GM12878 (cell line): Measurements from ENCODE around the gene CCL19. TPM values are rescaled to one million over a fixed set of nuclear protein-coding genes. Genes with fewer than 3 reads are reported as not detected.

Source experiments
- ATAC-seq: fragments of 200-7000 bp; cut with Tn5 transposase; 3 replicates; pipeline ENCODE4 v1.9.1; 2020; ENCODE audit warnings: mild to moderate bottlenecking, moderate library complexity
- BruUV-seq: library from RNA; stranded (reverse); fragments of 400-500 nt; replicated peaks from 2 replicates; lab custom pipeline; 2021; lab: Mats Ljungman, UMichigan
- CTCF ChIA-PET: fragments of 300-600 bp; sonication (Branson Sonifier 250); formaldehyde crosslinking; extraction: SDS; loops from one replicate; lab custom pipeline; 2021; ENCODE audit warnings: inconsistent platforms; lab: Yijun Ruan, JAX
- POLR2A ChIA-PET: fragments of 350-600 bp; formaldehyde crosslinking; extraction: SDS; loops from one replicate; lab custom pipeline; 2021; ENCODE audit warnings: inconsistent platforms; lab: Charles Lee
- RAD21 ChIA-PET: fragments of 300-600 bp; sonication (Branson Sonifier 250); formaldehyde crosslinking; loops from one replicate; lab custom pipeline; 2023; ENCODE audit warnings: antibody characterized with exemption; ENCODE audit not compliant: unreplicated experiment; lab: Charles Lee
- SMC1A ChIA-PET: fragments of 300-600 bp; sonication (Branson Sonifier 250); formaldehyde crosslinking; loops from one replicate; lab custom pipeline; 2023; ENCODE audit not compliant: unreplicated experiment, uncharacterized antibody; lab: Charles Lee
- DNase-seq: peaks from one replicate; pipeline ENCODE4 v3.0.0-alpha.2; 2011; ENCODE audit warnings: low read depth, low spot score
- FAIRE-seq: peaks from 3 replicates; lab custom pipeline; 2011; peaks lifted over from hg19 to GRCh38; lab: Jason Lieb, UNC
- H2AFZ ChIP-seq: 2 replicates; pipeline ENCODE4 v1.6.0; 2011; ENCODE audit warnings: low read depth, low read length, control low read depth; ENCODE audit not compliant: control insufficient read depth
- H3K27ac ChIP-seq: 2 replicates; pipeline ENCODE4 v1.5.1; 2011; ENCODE audit warnings: control low read depth; ENCODE audit not compliant: control insufficient read depth, insufficient read depth
- H3K27me3 ChIP-seq, 2 experiments: replicated peaks in 1 of 2; 2 replicates each; pipeline versions ENCODE4 v1.6.0 to v1.6.1; 2011; ENCODE audit warnings: low read length in 1 of 2; ENCODE audit not compliant: control insufficient read depth in 2 of 2, insufficient read depth in 2 of 2
- H3K36me3 ChIP-seq, 2 experiments: 2 replicates each; pipeline ENCODE4 v1.5.1; 2011; ENCODE audit warnings: low read length in 1 of 2; ENCODE audit not compliant: control insufficient read depth in 2 of 2, insufficient read depth in 2 of 2
- H3K4me1 ChIP-seq: 2 replicates; pipeline ENCODE4 v1.6.1; 2011; ENCODE audit warnings: mild to moderate bottlenecking, low read length, moderate library complexity, mixed read lengths; ENCODE audit not compliant: control insufficient read depth, insufficient read depth
- H3K4me2 ChIP-seq: 2 replicates; pipeline ENCODE4 v1.6.0; 2011; ENCODE audit warnings: control low read depth; ENCODE audit not compliant: control insufficient read depth, insufficient read depth
- H3K4me3 ChIP-seq: fragments of 200-600 bp; sonication (generic); 2 replicates; pipeline ENCODE4 v1.5.1; 2016
- H3K79me2 ChIP-seq: 2 replicates; pipeline ENCODE4 v1.6.0; 2011; ENCODE audit warnings: low read length; ENCODE audit not compliant: control insufficient read depth, insufficient read depth
- H3K9ac ChIP-seq: 2 replicates; pipeline ENCODE4 v1.8.0; 2011; ENCODE audit warnings: low read length, control low read depth, mixed read lengths; ENCODE audit not compliant: control insufficient read depth, insufficient read depth
- H3K9me3 ChIP-seq: replicated peaks from 3 replicates; pipeline ENCODE4 v1.5.1; 2011; ENCODE audit warnings: mild to moderate bottlenecking, low read length; ENCODE audit not compliant: control insufficient read depth, insufficient read depth
- H4K20me1 ChIP-seq: 2 replicates; pipeline ENCODE4 v1.6.0; 2011; ENCODE audit not compliant: control insufficient read depth, insufficient read depth
- E4F1 ChIP-seq: fragments of 450-650 bp; IDR thresholded peaks from 2 replicates; pipeline ENCODE4 v1.6.1; 2018; ENCODE audit warnings: borderline replicate concordance, mild to moderate bottlenecking; ENCODE audit not compliant: partially characterized antibody
- HDAC6 ChIP-seq: fragments of 200-600 bp; sonication (generic); IDR thresholded peaks from one replicate; pipeline ENCODE4 v1.8.0; 2017; ENCODE audit warnings: antibody characterized with exemption; ENCODE audit not compliant: unreplicated experiment
- MAX ChIP-seq: IDR thresholded peaks from 2 replicates; pipeline ENCODE4 v1.6.1; 2012; ENCODE audit warnings: low read depth, low read length, improper control_type of control experiment
- MXI1 ChIP-seq: fragments of 150-350 bp; IDR thresholded peaks from 2 replicates; pipeline ENCODE4 v1.6.1; 2011; ENCODE audit warnings: low read depth, mild to moderate bottlenecking, inconsistent platforms, low read length, improper control_type of control experiment
- STAT3 ChIP-seq: IDR thresholded peaks from 2 replicates; pipeline ENCODE4 v1.6.1; 2011; ENCODE audit warnings: low read depth, low read length, improper control_type of control experiment
- ZBED1 ChIP-seq: IDR thresholded peaks from 2 replicates; pipeline ENCODE4 v1.6.1; 2016; ENCODE audit warnings: borderline replicate concordance
- WGBS: methylation state at CpG from one replicate; pipeline ENCODE4 v1.1.6; 2016; ENCODE audit warnings: low lambda C conversion rate; ENCODE audit not compliant: insufficient replicate concordance, insufficient coverage; ENCODE audit errors: missing lambda C conversion rate; 5-methylcytosine and 5-hydroxymethylcytosine counted together
- in situ Hi-C: fragments of 300-500 bp; cut with MboI; formaldehyde crosslinking; loops from 9 replicates; pipeline ENCODE4 v1.14.3; 2018; ENCODE audit warnings: mixed read lengths
- intact Hi-C: fragments of 100-400 bp; cut with micrococcal nuclease; formaldehyde crosslinking; loops from one replicate; pipeline ENCODE4 v1.14.2; 2022; ENCODE audit not compliant: unreplicated experiment
- polyA plus RNA-seq, 11 experiments: library from polyadenylated mRNA; depleted of rRNA in 4 of 11; unstranded in 6 of 11; stranded (reverse) in 5 of 11; fragments of >200 nt; fragmentation: Nextera tagmentation in 4 of 11; fragmentation: Illumina TruSeq in 1 of 11; extraction: Ambion mirVana in 4 of 11; extraction: Trizol in 1 of 11; gene quantifications; 1 replicate in 1 of 11; 2 replicates in 10 of 11; pipeline versions ENCODE4 v1.2.1 to v1.2.3, GENCODE V29; 2011 to 2016; ENCODE audit warnings: inconsistent platforms in 2 of 11, missing spikeins in 2 of 11, low read depth in 1 of 11
- total RNA-seq, 4 experiments: library from RNA; depleted of rRNA in 3 of 4; stranded (reverse); fragments of >200 nt in 3 of 4; fragmentation: Illumina TruSeq in 1 of 4; extraction: Trizol in 1 of 4; gene quantifications; 2 replicates each; pipeline versions ENCODE4 v1.2.1 to v1.2.3, GENCODE V29; 2013 to 2021
- TF ChIP-seq, protein P1 (sequence below): fragments of 450-650 bp; IDR thresholded peaks from 2 replicates; pipeline ENCODE4 v1.6.1; 2017; ENCODE audit warnings: mild to moderate bottlenecking, moderate library complexity

Gene CCL19
- total and polyA plus RNA-seq, 10 of the 15 experiments (the other 5 are each of a cell fraction or from before 2014, with no cell fraction given), result 0.42 to 0.69 TPM; not detected in 8

GRCh38 chr9:34644766-34645314, 46.2 kb downstream of the CCL19 start:
- SMC1A ChIA-PET, result interaction anchor here (0.6 to 1.6 kb wide), 4 partner anchors 10 to 1009 kb away, joined by 3 to 4 read pairs (median 4); no protein-coding TSS in a partner anchor
- H3K36me3 ChIP-seq, result peaks cover 2 to 7% of the 10 kb centered on the region in 2 experiments; a peak in 3 of 4 replicates
- POLR2A ChIA-PET, result interaction anchor here (0.8 kb wide), 1 partner anchor 9 kb away, joined by 4 read pairs; no protein-coding TSS in a partner anchor
- no peaks in the 10 kb centered on the region for H3K9me3 ChIP-seq
- no peak for FAIRE-seq
- RAD21 ChIA-PET, result no interaction called here
- CTCF ChIA-PET, result interaction anchor here (1.2 to 5.9 kb wide), 2 partner anchors 9 to 11 kb away, joined by 3 to 103 read pairs; partner anchors contain the start of gene SIGMAR1
- no peak for TF ChIP-seq STAT3
- TF ChIP-seq, all 136 proteins: peak for 0
- no peak overlapping the region for H3K9ac ChIP-seq
- in situ Hi-C loops (loop anchor here (5.0 kb wide), 1 partner anchor 53 kb away; no protein-coding TSS in a partner anchor), intact Hi-C loops (no loop called here)
- H2AFZ ChIP-seq, result no peak overlapping the region
- no peak overlapping the region for H3K27ac ChIP-seq
- no peak overlapping the region for H3K4me2 ChIP-seq
- ATAC-seq, result no peak
- no peaks in the 10 kb centered on the region; the same call in 1 of the 2 replicates for H4K20me1 ChIP-seq
- no peak overlapping the region for H3K4me3 ChIP-seq
- no TSS peak for BruUV-seq
- peaks cover 17% of the 10 kb centered on the region for H3K79me2 ChIP-seq
- DNase-seq, result no peak
- no peaks in the 10 kb centered on the region for H3K27me3 ChIP-seq
- peaks cover 14% of the 10 kb centered on the region for H3K4me1 ChIP-seq

- Histone ChIP-seq H3K4me1 (peaks cover 8% of the 10 kb centered on the region), H3K27me3 (no peaks in the 10 kb centered on the region), H4K20me1 (no peaks in the 10 kb centered on the region; the same call in 1 of the 2 replicates), H2AFZ (no peak overlapping the region), H3K36me3 (no peaks in the 10 kb centered on the region), H3K9ac (no peak overlapping the region), H3K4me3 (no peak overlapping the region), H3K9me3 (no peaks in the 10 kb centered on the region), H3K27ac (no peak overlapping the region), H3K4me2 (no peak overlapping the region)
- ChIA-PET POLR2A (no interaction called here), RAD21 (interaction anchor here (0.7 to 1.1 kb wide), 2 partner anchors 9 to 39 kb away, joined by 3 read pairs; no protein-coding TSS in a partner anchor), SMC1A (interaction anchor here (1.2 kb wide), 1 partner anchor 9 kb away, joined by 3 read pairs; no protein-coding TSS in a partner anchor), CTCF (interaction anchor here (1.5 kb wide), 1 partner anchor 9 kb away, joined by 14 read pairs; no protein-coding TSS in a partner anchor)
- ATAC-seq, result no peak
- intact Hi-C loops, result no loop called here
- in situ Hi-C loops, result loop anchor here (5.0 kb wide), 1 partner anchor 50 kb away; no protein-coding TSS in a partner anchor
- DNase-seq, result no peak
- FAIRE-seq, result no peak
- BruUV-seq, result no TSS peak
- TF ChIP-seq ZBED1 (no peak), HDAC6 (no peak), MXI1 (no peak), MAX (no peak), E4F1 (no peak)
- TF ChIP-seq, protein P1, sequence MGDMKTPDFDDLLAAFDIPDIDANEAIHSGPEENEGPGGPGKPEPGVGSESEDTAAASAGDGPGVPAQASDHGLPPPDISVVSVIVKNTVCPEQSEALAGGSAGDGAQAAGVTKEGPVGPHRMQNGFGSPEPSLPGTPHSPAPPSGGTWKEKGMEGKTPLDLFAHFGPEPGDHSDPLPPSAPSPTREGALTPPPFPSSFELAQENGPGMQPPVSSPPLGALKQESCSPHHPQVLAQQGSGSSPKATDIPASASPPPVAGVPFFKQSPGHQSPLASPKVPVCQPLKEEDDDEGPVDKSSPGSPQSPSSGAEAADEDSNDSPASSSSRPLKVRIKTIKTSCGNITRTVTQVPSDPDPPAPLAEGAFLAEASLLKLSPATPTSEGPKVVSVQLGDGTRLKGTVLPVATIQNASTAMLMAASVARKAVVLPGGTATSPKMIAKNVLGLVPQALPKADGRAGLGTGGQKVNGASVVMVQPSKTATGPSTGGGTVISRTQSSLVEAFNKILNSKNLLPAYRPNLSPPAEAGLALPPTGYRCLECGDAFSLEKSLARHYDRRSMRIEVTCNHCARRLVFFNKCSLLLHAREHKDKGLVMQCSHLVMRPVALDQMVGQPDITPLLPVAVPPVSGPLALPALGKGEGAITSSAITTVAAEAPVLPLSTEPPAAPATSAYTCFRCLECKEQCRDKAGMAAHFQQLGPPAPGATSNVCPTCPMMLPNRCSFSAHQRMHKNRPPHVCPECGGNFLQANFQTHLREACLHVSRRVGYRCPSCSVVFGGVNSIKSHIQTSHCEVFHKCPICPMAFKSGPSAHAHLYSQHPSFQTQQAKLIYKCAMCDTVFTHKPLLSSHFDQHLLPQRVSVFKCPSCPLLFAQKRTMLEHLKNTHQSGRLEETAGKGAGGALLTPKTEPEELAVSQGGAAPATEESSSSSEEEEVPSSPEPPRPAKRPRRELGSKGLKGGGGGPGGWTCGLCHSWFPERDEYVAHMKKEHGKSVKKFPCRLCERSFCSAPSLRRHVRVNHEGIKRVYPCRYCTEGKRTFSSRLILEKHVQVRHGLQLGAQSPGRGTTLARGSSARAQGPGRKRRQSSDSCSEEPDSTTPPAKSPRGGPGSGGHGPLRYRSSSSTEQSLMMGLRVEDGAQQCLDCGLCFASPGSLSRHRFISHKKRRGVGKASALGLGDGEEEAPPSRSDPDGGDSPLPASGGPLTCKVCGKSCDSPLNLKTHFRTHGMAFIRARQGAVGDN, result no peak
- TF ChIP-seq, all 136 proteins: peak for 0
- peaks cover 12% of the 10 kb centered on the region for H3K79me2 ChIP-seq
- 47% methylated on average over 1 of the region's 1 CpG for WGBS
Measured at GRCh38 chr9:34642679-34643078, 48.4 kb downstream of the CCL19 start.
